ENCODE data around the gene PMM1.

PMM1 gene

GRCh38 chr22:41539146-41540005, 50.3 kb downstream of the PMM1 start:
- Histone ChIP-seq H3K4me1 (ENCODE audit: low read length) (peaks cover 6% of the 10 kb centered on the region; the same call in 1 of the 2 replicates), H4K20me1 (ENCODE audit: insufficient read depth, low read length) (no peaks in the 10 kb centered on the region), H3K36me3 (replicated peaks; ENCODE audit: insufficient read depth, low read length) (no peaks in the 10 kb centered on the region), H3K27me3 (replicated peaks; ENCODE audit: insufficient read depth, low read length) (no peaks in the 10 kb centered on the region), H3K4me2 (ENCODE audit: low read depth, low read length) (no peak overlapping the region), H3K9me3 (replicated peaks; ENCODE audit: insufficient read depth, low read length) (no peaks in the 10 kb centered on the region), H3K4me3 (ENCODE audit: low read length) (no peak overlapping the region), H3K79me2 (ENCODE audit: low read length) (peaks cover 43% of the 10 kb centered on the region), H3K27ac (ENCODE audit: low read length) (no peak overlapping the region), H3K9ac (ENCODE audit: low read length) (no peak overlapping the region), H3F3A (ENCODE audit: insufficient read depth, low read length) (no peaks in the 10 kb centered on the region), H3K9me2 (replicated peaks; ENCODE audit: insufficient read depth, low read length) (no peaks in the 10 kb centered on the region), H2AFZ (ENCODE audit: low read length) (no peak overlapping the region)
- no peak for TF ChIP-seq EZH2 (optimal IDR thresholded peaks at IDR 0.05; ENCODE audit: low read depth, low read length)
- no peak for TF ChIP-seq EZH2phosphoT487 (IDR thresholded peaks at IDR 0.05; ENCODE audit: low read length)
- TF ChIP-seq, protein P1, sequence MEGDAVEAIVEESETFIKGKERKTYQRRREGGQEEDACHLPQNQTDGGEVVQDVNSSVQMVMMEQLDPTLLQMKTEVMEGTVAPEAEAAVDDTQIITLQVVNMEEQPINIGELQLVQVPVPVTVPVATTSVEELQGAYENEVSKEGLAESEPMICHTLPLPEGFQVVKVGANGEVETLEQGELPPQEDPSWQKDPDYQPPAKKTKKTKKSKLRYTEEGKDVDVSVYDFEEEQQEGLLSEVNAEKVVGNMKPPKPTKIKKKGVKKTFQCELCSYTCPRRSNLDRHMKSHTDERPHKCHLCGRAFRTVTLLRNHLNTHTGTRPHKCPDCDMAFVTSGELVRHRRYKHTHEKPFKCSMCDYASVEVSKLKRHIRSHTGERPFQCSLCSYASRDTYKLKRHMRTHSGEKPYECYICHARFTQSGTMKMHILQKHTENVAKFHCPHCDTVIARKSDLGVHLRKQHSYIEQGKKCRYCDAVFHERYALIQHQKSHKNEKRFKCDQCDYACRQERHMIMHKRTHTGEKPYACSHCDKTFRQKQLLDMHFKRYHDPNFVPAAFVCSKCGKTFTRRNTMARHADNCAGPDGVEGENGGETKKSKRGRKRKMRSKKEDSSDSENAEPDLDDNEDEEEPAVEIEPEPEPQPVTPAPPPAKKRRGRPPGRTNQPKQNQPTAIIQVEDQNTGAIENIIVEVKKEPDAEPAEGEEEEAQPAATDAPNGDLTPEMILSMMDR (IDR thresholded peaks at IDR 0.05; ENCODE audit: low read length) = no peak
- no peak for DNase-seq

- no peak overlapping the region for H2AFZ ChIP-seq (ENCODE audit: low read length)
- no peak overlapping the region for H3K27ac ChIP-seq (ENCODE audit: low read length)
- H3K4me3 ChIP-seq (ENCODE audit: low read length) = no peak overlapping the region
- no peaks in the 10 kb centered on the region for H3K9me3 ChIP-seq (replicated peaks; ENCODE audit: insufficient read depth, low read length)
- H3K36me3 ChIP-seq (replicated peaks; ENCODE audit: insufficient read depth, low read length) = no peaks in the 10 kb centered on the region
- H3K4me1 ChIP-seq (ENCODE audit: low read length) = peaks cover 6% of the 10 kb centered on the region; the same call in 1 of the 2 replicates
- no peak for DNase-seq
- H3K79me2 ChIP-seq (ENCODE audit: low read length) = peaks cover 38% of the 10 kb centered on the region
- H3F3A ChIP-seq (ENCODE audit: insufficient read depth, low read length) = no peaks in the 10 kb centered on the region
- H4K20me1 ChIP-seq (ENCODE audit: insufficient read depth, low read length) = no peaks in the 10 kb centered on the region
- H3K27me3 ChIP-seq (replicated peaks; ENCODE audit: insufficient read depth, low read length) = no peaks in the 10 kb centered on the region
- H3K9me2 ChIP-seq (replicated peaks; ENCODE audit: insufficient read depth, low read length) = no peaks in the 10 kb centered on the region
- TF ChIP-seq EZH2phosphoT487 (IDR thresholded peaks at IDR 0.05; ENCODE audit: low read length) (no peak), EZH2 (optimal IDR thresholded peaks at IDR 0.05; ENCODE audit: low read depth, low read length) (no peak)
- TF ChIP-seq, protein P1 (IDR thresholded peaks at IDR 0.05; ENCODE audit: low read length) = no peak
- no peak overlapping the region for H3K9ac ChIP-seq (ENCODE audit: low read length)
- H3K4me2 ChIP-seq (ENCODE audit: low read depth, low read length) = no peak overlapping the region
Measured at GRCh38 chr22:41538583-41538982, 51.1 kb downstream of the PMM1 start.

GRCh38 chr22:41537203-41537602, 52.4 kb downstream of the PMM1 start:
- Histone ChIP-seq H3K4me2 (ENCODE audit: low read depth, low read length) (no peak overlapping the region), H3F3A (ENCODE audit: insufficient read depth, low read length) (no peaks in the 10 kb centered on the region), H3K9me3 (replicated peaks; ENCODE audit: insufficient read depth, low read length) (no peaks in the 10 kb centered on the region), H3K9me2 (replicated peaks; ENCODE audit: insufficient read depth, low read length) (no peaks in the 10 kb centered on the region), H3K27me3 (replicated peaks; ENCODE audit: insufficient read depth, low read length) (no peaks in the 10 kb centered on the region), H2AFZ (ENCODE audit: low read length) (no peak overlapping the region), H3K4me3 (ENCODE audit: low read length) (no peak overlapping the region), H3K36me3 (replicated peaks; ENCODE audit: insufficient read depth, low read length) (no peaks in the 10 kb centered on the region), H4K20me1 (ENCODE audit: insufficient read depth, low read length) (no peaks in the 10 kb centered on the region), H3K79me2 (ENCODE audit: low read length) (peaks cover 31% of the 10 kb centered on the region), H3K9ac (ENCODE audit: low read length) (no peak overlapping the region), H3K4me1 (ENCODE audit: low read length) (no peaks in the 10 kb centered on the region), H3K27ac (ENCODE audit: low read length) (no peak overlapping the region)
- no peak for DNase-seq
- TF ChIP-seq, protein P1 (IDR thresholded peaks at IDR 0.05; ENCODE audit: low read length) = no peak

Measured in MM.1S (cell line).